Gastroesophageal sphincter (tissue), 4 donors: ENCODE data around the gene OTX1. TPM values are rescaled to one million over a fixed set of nuclear protein-coding genes. Genes with fewer than 3 reads are reported as not detected.
"Not testable (repeated sequence)": the region's sequence is repeated elsewhere in the genome, so short reads cannot be mapped to it uniquely, and the experiment has no call there.

Source experiments
- ATAC-seq: fragments of 150-250 bp; one replicate; pipeline ENCODE4 v1.9.1; 2016; ENCODE audit warnings: mild to moderate bottlenecking, moderate library complexity
- H3K27ac ChIP-seq, 4 donors: fragments of 200-600 bp; sonication (generic) in 3 of 4; 1 replicate in 3 of 4; 2 replicates in 1 of 4; pipeline ENCODE4 v1.5.1; 2016 to 2019
- H3K27me3 ChIP-seq: fragments of 200-600 bp; sonication (generic); one replicate; pipeline ENCODE4 v1.5.1; 2019
- H3K36me3 ChIP-seq, 2 donors: fragments of 200-600 bp; sonication (generic); one replicate each; pipeline ENCODE4 v1.5.1; 2019; ENCODE audit warnings: control low read depth in 1 of 2
- H3K4me1 ChIP-seq, 3 donors: fragments of 200-600 bp; sonication (generic); 1 replicate in 2 of 3; 2 replicates in 1 of 3; pipeline ENCODE4 v1.5.1; 2016 to 2019; ENCODE audit warnings: control low read depth in 2 of 3
- H3K4me3 ChIP-seq, 2 donors: fragments of 200-600 bp; sonication (generic); one replicate each; pipeline ENCODE4 v1.5.1; 2019; ENCODE audit warnings: mild to moderate bottlenecking in 1 of 2, moderate library complexity in 1 of 2
- H3K9me3 ChIP-seq, 3 donors: fragments of 200-600 bp; sonication (generic); one replicate each; pipeline ENCODE4 v1.5.1; 2017 to 2019; ENCODE audit warnings: control low read depth in 2 of 3
- CTCF ChIP-seq, 4 experiments: fragments of 200-600 bp in 2 of 4; fragments of 450-650 bp in 2 of 4; sonication (generic) in 1 of 4; IDR thresholded peaks; one replicate each; pipeline ENCODE4 v1.5.1; 2017 to 2019; ENCODE audit warnings: antibody characterized with exemption in 4 of 4, mild to moderate bottlenecking in 2 of 4, moderate library complexity in 2 of 4
- EP300 ChIP-seq: sonication (generic); formaldehyde crosslinking; IDR thresholded peaks from one replicate; pipeline ENCODE4 v1.6.1; 2017; ENCODE audit warnings: antibody characterized with exemption, mild to moderate bottlenecking
- POLR2A ChIP-seq, 2 donors: fragments of 450-650 bp; IDR thresholded peaks; one replicate each; pipeline ENCODE4 v1.6.1; 2017; ENCODE audit warnings: antibody characterized with exemption in 2 of 2, mild to moderate bottlenecking in 2 of 2, moderate library complexity in 1 of 2
- POLR2AphosphoS5 ChIP-seq: sonication (generic); formaldehyde crosslinking; IDR thresholded peaks from one replicate; pipeline ENCODE4 v1.6.1; 2017; ENCODE audit warnings: antibody characterized with exemption
- WGBS, 2 donors: methylation state at CpG; one replicate each; pipeline ENCODE4 v1.1.5; 2018; ENCODE audit warnings: low coverage in 1 of 2; 5-methylcytosine and 5-hydroxymethylcytosine counted together
- total RNA-seq, 4 donors: library from RNA; depleted of rRNA; stranded (reverse); fragments of >200 nt; gene quantifications; one replicate each; pipeline ENCODE4 v1.1.0, GENCODE V29; 2016

OTX1 gene
- total RNA-seq, 4 donors from 2014 or later = 0.62 TPM; not detected in 3

DNA sequence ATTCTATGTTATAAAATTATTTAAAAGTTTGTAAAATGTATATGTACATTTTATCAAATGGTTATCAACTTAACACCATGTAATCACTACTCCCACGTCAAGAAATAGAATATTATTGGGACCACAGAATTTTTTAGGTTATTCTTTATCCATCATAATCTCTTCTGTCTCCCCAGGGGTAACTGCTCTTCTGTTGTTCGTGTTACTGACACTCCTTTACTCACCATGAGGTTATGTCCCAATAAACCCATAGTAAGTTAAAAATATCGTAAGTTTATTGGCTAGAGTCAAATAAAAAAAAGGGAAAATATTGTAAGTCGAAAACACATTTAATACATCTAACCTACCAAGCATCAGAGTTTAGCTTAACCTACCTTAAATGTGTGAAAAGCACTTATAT is 14.0 kb downstream of the OTX1 start:
- no peak overlapping the region for H3K27ac ChIP-seq
- 59 to 63% methylated on average over 4 of the region's 4 CpGs for WGBS, 2 donors
- H3K4me3 ChIP-seq = no peak overlapping the region
- peaks cover 95% of the 10 kb centered on the region for H3K27me3 ChIP-seq
- H3K9me3 ChIP-seq = peaks cover 0 to 2% (median 0%) of the 10 kb centered on the region in 3 donors
- H3K36me3 ChIP-seq = no peaks in the 10 kb centered on the region
- no peak for ATAC-seq
- TF ChIP-seq EP300 = no peak
- TF ChIP-seq POLR2A (IDR thresholded peaks at IDR 0.05) = no peak
- TF ChIP-seq POLR2AphosphoS5 = no peak
- no peak for TF ChIP-seq CTCF (IDR thresholded peaks at IDR 0.05)
- H3K4me1 ChIP-seq = peaks cover 0 to 5% (median 1%) of the 10 kb centered on the region in 3 donors

DNA sequence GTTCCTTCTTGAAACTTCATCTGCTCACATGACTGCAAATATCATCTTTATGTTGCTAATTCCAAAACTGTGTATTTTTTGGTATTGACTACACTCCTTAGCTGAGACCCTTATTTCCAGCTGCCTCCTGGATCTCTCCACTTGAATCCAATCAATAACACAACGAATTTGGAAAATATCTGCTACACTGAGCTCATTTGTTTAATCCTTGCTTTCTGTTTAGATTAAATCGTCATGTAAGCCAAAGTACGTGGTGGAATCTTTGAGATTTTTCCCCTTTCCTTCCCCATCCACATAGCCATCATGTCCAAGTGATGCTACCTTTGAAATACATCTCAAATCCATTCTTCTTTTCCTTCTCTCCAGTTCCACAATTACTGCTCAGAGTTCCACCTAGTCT is 15.6 kb downstream of the OTX1 start:
- TF ChIP-seq POLR2A (IDR thresholded peaks at IDR 0.05) (no peak), POLR2AphosphoS5 (no peak), CTCF (IDR thresholded peaks at IDR 0.05) (no peak), EP300 (no peak)
- Histone ChIP-seq H3K36me3 (no peaks in the 10 kb centered on the region), H3K9me3 (no peaks in the 10 kb centered on the region), H3K27ac (no peak overlapping the region), H3K4me3 (no peak overlapping the region), H3K4me1 (no peaks in the 10 kb centered on the region), H3K27me3 (peaks cover 79% of the 10 kb centered on the region)
- no peak for ATAC-seq
- 16 to 57% methylated on average over 3 of the region's 3 CpGs for WGBS, 2 donors

- no peak overlapping the region for H3K4me3 ChIP-seq
- no peaks in the 10 kb centered on the region for H3K4me1 ChIP-seq
- no peaks in the 10 kb centered on the region for H3K9me3 ChIP-seq
- TF ChIP-seq POLR2AphosphoS5 = no peak
- no peak for TF ChIP-seq CTCF (IDR thresholded peaks at IDR 0.05)
- no peak for TF ChIP-seq POLR2A (IDR thresholded peaks at IDR 0.05)
- TF ChIP-seq EP300 = no peak
- ATAC-seq = no peak
- H3K27ac ChIP-seq = no peak overlapping the region
- H3K27me3 ChIP-seq = peaks cover 73% of the 10 kb centered on the region
- H3K36me3 ChIP-seq = no peaks in the 10 kb centered on the region
- 79 to 85% methylated on average over 2 of the region's 2 CpGs for WGBS, 2 donors
Observed at GRCh38 chr2:63066838-63067237, 16.2 kb downstream of the OTX1 start.

DNA sequence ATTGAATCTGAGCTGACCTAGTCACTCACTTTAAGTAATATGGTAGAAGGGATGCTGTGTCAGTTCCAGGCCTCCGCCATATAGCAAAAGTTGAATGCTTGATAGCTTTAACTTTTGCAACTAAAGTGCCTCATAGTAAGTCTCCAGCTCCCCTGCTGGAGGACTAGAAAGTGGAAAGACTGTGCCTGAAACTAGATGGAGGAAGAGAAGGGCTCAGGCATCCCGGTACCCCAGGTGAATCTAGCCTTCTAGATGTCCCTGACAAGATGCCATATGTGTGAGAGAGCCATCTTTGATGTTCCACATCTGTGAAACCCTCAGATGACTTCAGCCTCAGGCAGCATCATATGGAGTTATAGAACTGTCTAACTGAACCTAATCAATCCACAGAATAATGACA is 21.0 kb downstream of the OTX1 start:
- no peak for ATAC-seq
- H3K27me3 ChIP-seq = peaks cover 31% of the 10 kb centered on the region
- no peaks in the 10 kb centered on the region for H3K9me3 ChIP-seq
- 71 to 88% methylated on average over 2 of the region's 2 CpGs for WGBS, 2 donors
- no peak overlapping the region for H3K4me3 ChIP-seq
- TF ChIP-seq POLR2AphosphoS5 (no peak), CTCF (IDR thresholded peaks at IDR 0.05) (no peak), EP300 (no peak), POLR2A (IDR thresholded peaks at IDR 0.05) (no peak)
- H3K36me3 ChIP-seq = no peaks in the 10 kb centered on the region
- H3K27ac ChIP-seq = no peak overlapping the region
- H3K4me1 ChIP-seq = no peaks in the 10 kb centered on the region

GRCh38 chr2:63073994-63074393 is 23.4 kb downstream of the OTX1 start:
- Histone ChIP-seq H3K9me3 (no peaks in the 10 kb centered on the region), H3K4me3 (no peak overlapping the region), H3K4me1 (no peaks in the 10 kb centered on the region), H3K27me3 (peaks cover 27% of the 10 kb centered on the region), H3K36me3 (no peaks in the 10 kb centered on the region), H3K27ac (no peak overlapping the region)
- no peak for TF ChIP-seq POLR2AphosphoS5
- TF ChIP-seq CTCF (IDR thresholded peaks at IDR 0.05) = no peak
- WGBS, 2 donors = 97% methylated on average over 3 of the region's 3 CpGs; no CpG with 5 or more reads in 1 of the 2 donors
- ATAC-seq = no peak

DNA sequence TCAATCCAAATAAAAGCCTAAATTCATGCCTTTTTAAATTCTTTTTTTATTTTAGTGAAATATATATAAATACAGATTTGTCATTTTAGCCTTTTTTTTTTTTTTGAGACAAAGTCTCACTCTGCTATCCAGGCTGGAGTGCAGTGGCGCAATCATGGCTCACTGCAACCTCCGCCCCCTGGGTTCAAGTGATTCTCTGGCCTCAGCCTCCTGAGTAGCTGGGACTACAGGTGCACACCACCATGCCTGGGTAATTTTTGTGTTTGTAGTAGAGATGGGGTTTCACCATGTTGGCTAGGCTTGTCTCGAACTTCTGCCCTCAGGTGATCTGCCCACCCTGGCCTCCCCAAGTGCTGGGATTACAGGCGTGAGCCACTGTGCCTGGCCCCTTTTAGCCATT is 23.8 kb downstream of the OTX1 start:
- not testable (repeated sequence) for ATAC-seq, H3K9me3 ChIP-seq, H3K4me1 ChIP-seq, H3K27ac ChIP-seq, H3K4me3 ChIP-seq, H3K36me3 ChIP-seq
- H3K27me3 ChIP-seq = peaks cover 27% of the 10 kb centered on the region
- WGBS, 2 donors = 79 to 89% methylated on average over 3 to 4 of the region's 4 CpGs
